Fibroblast of pulmonary artery (primary cell): Measurements from ENCODE around the gene MEPE.

Experiments
- DNase-seq: peaks from one replicate; pipeline ENCODE4 v3.0.0-alpha.2; 2010; ENCODE audit warnings: low read depth
- H3K4me3 ChIP-seq: replicated peaks from 2 replicates; pipeline ENCODE4 v1.5.1; 2011; ENCODE audit warnings: low read depth, mild to moderate bottlenecking, control low read depth, low read length, moderate library complexity
- CTCF ChIP-seq: IDR thresholded peaks from 2 replicates; pipeline ENCODE4 v1.5.1; 2011; ENCODE audit warnings: mild to moderate bottlenecking, control low read depth, low read length, inconsistent platforms; ENCODE audit errors: missing control alignments

MEPE gene

DNA sequence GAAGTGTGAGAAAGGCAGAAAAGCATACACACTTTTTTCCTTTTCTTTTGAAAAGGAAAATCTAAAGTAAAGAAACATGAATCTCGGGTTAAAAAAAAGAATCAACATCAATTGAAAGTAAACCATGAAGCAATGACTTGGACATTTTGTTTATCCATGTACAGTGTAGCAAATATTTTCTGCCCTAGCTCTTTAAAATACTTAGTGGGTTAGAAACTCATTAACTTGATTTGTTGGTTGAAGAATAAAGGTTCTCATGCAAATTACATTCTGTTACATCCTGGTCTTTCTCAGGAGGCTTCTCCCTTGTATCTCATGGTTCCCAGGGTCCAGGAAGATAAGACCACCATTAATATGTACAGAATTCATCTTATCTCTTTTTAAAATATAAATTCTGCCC, 9.0 kb upstream of the MEPE start:
- no peak for DNase-seq
- TF ChIP-seq CTCF = no peak
- H3K4me3 ChIP-seq = no peak overlapping the region

DNA sequence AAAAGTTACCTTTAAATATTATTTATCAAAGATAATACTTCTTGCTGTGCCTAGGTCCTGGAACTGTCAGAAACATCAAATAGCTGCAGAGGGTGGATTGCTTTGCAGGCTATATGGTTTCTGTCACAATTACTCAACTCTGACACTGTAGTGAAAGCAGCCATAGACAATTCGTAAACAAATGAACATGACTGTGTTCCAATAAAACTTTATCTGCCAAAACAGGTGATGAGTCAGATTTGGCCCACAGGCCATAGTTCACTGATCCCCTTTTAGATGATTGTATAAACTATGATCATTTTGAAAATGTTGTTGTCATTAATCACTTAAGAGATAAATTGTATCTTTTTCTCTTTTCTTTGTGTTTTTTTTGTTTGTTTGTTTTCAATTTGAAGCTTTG, 8.4 kb upstream of the MEPE start:
- no peak overlapping the region for H3K4me3 ChIP-seq
- TF ChIP-seq CTCF = no peak

DNA sequence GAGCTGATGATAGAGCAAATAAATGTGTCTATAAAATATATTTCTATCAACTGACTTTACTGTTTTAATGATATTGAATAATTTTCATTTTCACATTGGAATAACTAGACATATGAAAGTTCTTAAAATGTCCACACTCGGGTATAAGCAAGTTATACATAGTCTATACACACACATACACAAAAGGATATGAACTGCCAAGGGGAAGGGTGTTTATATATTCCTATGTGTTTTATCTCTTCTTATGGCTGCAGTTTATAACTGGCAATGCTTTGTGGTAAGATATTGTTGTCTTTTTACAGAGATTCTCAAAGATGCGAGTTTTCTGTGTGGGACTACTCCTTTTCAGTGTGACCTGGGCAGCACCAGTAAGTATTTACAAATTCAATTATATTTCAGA, 1.6 kb downstream of the MEPE start:
- H3K4me3 ChIP-seq = no peak overlapping the region
- no peak for TF ChIP-seq CTCF
- DNase-seq = no peak

More for the DNA sequence above, 8.4 kb upstream of the MEPE start:
- DNase-seq = no peak

- no peak for TF ChIP-seq CTCF
- H3K4me3 ChIP-seq = no peak overlapping the region
- DNase-seq = no peak
Measured at GRCh38 chr4:87835197-87835596, 2.4 kb downstream of the MEPE start.

- TF ChIP-seq CTCF = no peak
- H3K4me3 ChIP-seq = no peak overlapping the region
- no peak for DNase-seq
Measured at GRCh38 chr4:87835743-87836142, 3.0 kb downstream of the MEPE start.

DNA sequence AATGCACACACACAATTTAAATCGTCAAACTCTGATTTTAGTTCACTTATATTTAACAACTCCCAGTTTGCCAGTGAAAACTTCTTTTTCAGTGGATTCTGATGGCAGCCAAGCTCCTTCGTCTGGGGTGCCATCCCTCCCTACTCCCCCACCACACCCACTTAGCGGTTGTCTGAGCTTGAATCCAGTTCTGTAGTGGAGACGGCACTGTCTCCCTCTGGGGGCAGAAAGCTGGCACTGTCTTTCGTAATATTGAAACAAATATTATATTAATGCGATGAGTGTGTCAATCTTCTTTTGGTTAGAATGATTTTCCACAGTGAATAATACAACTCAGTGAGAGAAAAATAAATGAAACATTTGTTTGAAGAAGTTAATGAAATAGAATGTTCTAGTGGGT, 5.4 kb downstream of the MEPE start:
- no peak overlapping the region for H3K4me3 ChIP-seq
- DNase-seq = peak; percentile 24
- peak; percentile 47 for TF ChIP-seq CTCF

GRCh38 chr4:87838890-87839591, 6.3 kb downstream of the MEPE start:
- DNase-seq = peak; percentile 68
- peak; percentile 74 for TF ChIP-seq CTCF
- H3K4me3 ChIP-seq = no peak overlapping the region
